A549 (cell line): Measurements from ENCODE around the gene QPRT. TPM values are rescaled to one million over a fixed set of nuclear protein-coding genes. Genes with fewer than 3 reads are reported as not detected.
A peak's percentile ranks its signal among the peaks of the same experiment; 100 is the strongest.
"Not testable (repeated sequence)": the region's sequence is repeated elsewhere in the genome, so short reads cannot be mapped to it uniquely, and the experiment has no call there.

ENCODE experiments used
- ATAC-seq, 2 experiments: fragments of 200-7000 bp in 1 of 2; fragments of >200 bp in 1 of 2; cut with Nextera tagmentation in 1 of 2; cut with Tn5 transposase in 1 of 2; 3 replicates each; pipeline versions ENCODE4 v1.8.0 to v1.9.1; 2018 to 2020; ENCODE audit warnings: mild to moderate bottlenecking in 1 of 2, moderate library complexity in 1 of 2
- CTCF ChIA-PET: fragments of 300-600 bp; sonication (Branson Sonifier 250); formaldehyde crosslinking; extraction: SDS; loops from one replicate; lab custom pipeline; 2021; ENCODE audit warnings: antibody characterized with exemption, inconsistent platforms; lab: Yijun Ruan, JAX
- POLR2A ChIA-PET: fragments of 350-600 bp; formaldehyde crosslinking; extraction: SDS; loops from one replicate; lab custom pipeline; 2021; ENCODE audit warnings: antibody characterized with exemption, inconsistent platforms; lab: Yijun Ruan, JAX
- DNase-seq, 2 experiments: peaks; one replicate each; pipeline versions ENCODE4 v3.0.0 to v3.0.0-alpha.2; 2011 to 2016; ENCODE audit warnings: low read depth in 1 of 2, low spot score in 1 of 2
- FAIRE-seq: peaks from 2 replicates; lab custom pipeline; 2011; peaks lifted over from hg19 to GRCh38; lab: Jason Lieb, UNC
- H3K27ac ChIP-seq, 2 experiments: fragments of >200 bp; sonication (Bioruptor Twin); formaldehyde crosslinking; 3 replicates each; pipeline ENCODE4 v1.5.1; 2016 to 2017
- H3K4me1 ChIP-seq: fragments of >200 bp; sonication (Bioruptor Twin); formaldehyde crosslinking; 3 replicates; pipeline ENCODE4 v1.6.1; 2016
- H3K4me2 ChIP-seq: fragments of >200 bp; sonication (Bioruptor Twin); formaldehyde crosslinking; 3 replicates; pipeline ENCODE4 v1.6.1; 2016
- H3K4me3 ChIP-seq: fragments of >200 bp; sonication (Bioruptor Twin); formaldehyde crosslinking; 3 replicates; pipeline ENCODE4 v1.5.1; 2016
- H3K9me3 ChIP-seq: fragments of >200 bp; sonication (Bioruptor Twin); formaldehyde crosslinking; 3 replicates; pipeline ENCODE4 v1.6.1; 2016
- CBX2 ChIP-seq: fragments of 200-600 bp; sonication (generic); IDR thresholded peaks from 2 replicates; pipeline ENCODE4 v1.6.1; 2016; ENCODE audit warnings: low read depth, mild to moderate bottlenecking, borderline replicate concordance
- CHD2 ChIP-seq: fragments of 150-350 bp; IDR thresholded peaks from 2 replicates; pipeline ENCODE4 v1.6.1; 2014; ENCODE audit warnings: low read length; ENCODE audit not compliant: partially characterized antibody
- E2F6 ChIP-seq: IDR thresholded peaks from 2 replicates; pipeline ENCODE4 v1.6.1; 2012; ENCODE audit warnings: low read depth, borderline replicate concordance
- EHF ChIP-seq: fragments of 250-450 bp; sonication (Bioruptor Pico); IDR thresholded peaks from 2 replicates; pipeline ENCODE4 v1.5.0; 2020; ENCODE audit warnings: mild to moderate bottlenecking
- ELK1 ChIP-seq: fragments of 150-350 bp; IDR thresholded peaks from 2 replicates; pipeline ENCODE4 v1.6.1; 2014; ENCODE audit warnings: low read depth, mild to moderate bottlenecking, low read length
- EP300 ChIP-seq, 2 experiments: fragments of >200 bp; sonication (Bioruptor Twin); formaldehyde crosslinking; IDR thresholded peaks; 2 replicates in 1 of 2; 3 replicates in 1 of 2; pipeline ENCODE4 v1.6.1; 2016 to 2017
- ESRRA ChIP-seq: fragments of 150-350 bp; IDR thresholded peaks from 2 replicates; pipeline ENCODE4 v1.6.1; 2014; ENCODE audit warnings: mild to moderate bottlenecking, low read length, borderline replicate concordance
- HDAC2 ChIP-seq: fragments of 200-600 bp; sonication (generic); IDR thresholded peaks from 2 replicates; pipeline ENCODE4 v1.6.1; 2016
- HEYL ChIP-seq: fragments of 250-450 bp; sonication (Bioruptor Pico); IDR thresholded peaks from 2 replicates; pipeline ENCODE4 v1.8.0; 2021; ENCODE audit warnings: mild to moderate bottlenecking, moderate library complexity
- HOXB5 ChIP-seq: fragments of 250-450 bp; sonication (Bioruptor Pico); IDR thresholded peaks from 2 replicates; pipeline ENCODE4 v1.5.0; 2020; ENCODE audit warnings: mild to moderate bottlenecking, moderate library complexity
- KDM1A ChIP-seq: fragments of 200-600 bp; sonication (generic); IDR thresholded peaks from 2 replicates; pipeline ENCODE4 v1.6.1; 2016; ENCODE audit warnings: low read depth, mild to moderate bottlenecking
- MYC ChIP-seq: IDR thresholded peaks from 2 replicates; pipeline ENCODE4 v1.6.1; 2012; ENCODE audit warnings: mild to moderate bottlenecking, inconsistent platforms, low read length, improper control_type of control experiment, borderline replicate concordance
- NPAS2 ChIP-seq: fragments of 250-450 bp; sonication (Bioruptor Pico); IDR thresholded peaks from 2 replicates; pipeline ENCODE4 v1.8.0; 2022; ENCODE audit warnings: mild to moderate bottlenecking, moderate library complexity, borderline replicate concordance
- NR3C1 ChIP-seq: fragments of >200 bp; sonication (Bioruptor Twin); formaldehyde crosslinking; IDR thresholded peaks from 3 replicates; pipeline ENCODE4 v1.6.1; 2017
- RFX5 ChIP-seq: fragments of 450-650 bp; IDR thresholded peaks from 2 replicates; pipeline ENCODE4 v1.7.1; 2014; ENCODE audit warnings: antibody characterized with exemption, mild to moderate bottlenecking, moderate library complexity
- SREBF2 ChIP-seq: fragments of 450-650 bp; IDR thresholded peaks from 2 replicates; pipeline ENCODE4 v1.6.1; 2014; ENCODE audit warnings: mild to moderate bottlenecking, moderate library complexity
- TFCP2L1 ChIP-seq: fragments of 250-450 bp; sonication (Bioruptor Pico); IDR thresholded peaks from 2 replicates; pipeline ENCODE4 v1.5.0; 2021; ENCODE audit warnings: mild to moderate bottlenecking
- ZC3H11A ChIP-seq: fragments of 450-650 bp; IDR thresholded peaks from 2 replicates; pipeline ENCODE4 v1.6.1; 2014; ENCODE audit warnings: antibody characterized with exemption, mild to moderate bottlenecking
- WGBS: methylation state at CpG from one replicate; pipeline ENCODE4 v1.1.6; 2017; ENCODE audit errors: missing lambda C conversion rate; 5-methylcytosine and 5-hydroxymethylcytosine counted together
- polyA plus RNA-seq, 4 experiments: library from polyadenylated mRNA; depleted of rRNA in 3 of 4; stranded (reverse); fragments of >200 nt; fragmentation: RNase III in 1 of 4; extraction: RNeasy Plus Mini Kit Qiagen cat#74134 plus additional on column Dnase treatment in 1 of 4; gene quantifications; 2 replicates in 3 of 4; 3 replicates in 1 of 4; pipeline ENCODE4 v1.2.3, GENCODE V29; 2011 to 2017

QPRT gene
- polyA plus RNA-seq, 2 of the 4 experiments (the other 2 are of a cell fraction) = 1.7 to 2.1 TPM

DNA sequence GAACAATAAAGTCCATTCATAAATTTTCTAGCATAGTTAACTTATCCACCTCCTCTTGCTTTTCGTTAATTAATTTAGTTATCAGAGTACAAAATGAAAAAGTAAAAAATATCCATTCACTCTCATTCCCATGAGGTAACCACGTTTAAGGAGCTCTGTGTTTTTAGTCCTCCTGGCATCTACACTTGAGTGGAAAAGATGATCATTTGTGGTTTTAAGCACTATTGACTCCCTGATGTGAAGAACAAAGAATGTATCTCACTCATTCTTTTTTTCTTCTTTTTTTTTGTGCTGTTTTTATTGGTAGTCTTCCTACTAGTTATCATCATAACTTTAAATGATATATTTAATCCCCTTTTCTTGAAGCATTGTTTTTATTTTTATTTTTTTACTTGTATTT lies 26.1 kb downstream of the QPRT start:
- Histone ChIP-seq H3K4me1 (peaks cover 5% of the 10 kb centered on the region; the same call in 1 of the 3 replicates), H3K4me2 (no peak overlapping the region), H3K9me3 (no peaks in the 10 kb centered on the region), H3K4me3 (no peak overlapping the region), H3K27ac (no peak overlapping the region)
- ChIA-PET POLR2A (no interaction called here), CTCF (interaction anchor here (0.8 to 8.2 kb wide), 7 partner anchors 10 to 327 kb away, joined by 3 to 84 read pairs (median 5); no protein-coding TSS in a partner anchor)
- no peak for FAIRE-seq
- 38% methylated on average over 2 of the region's 2 CpGs for WGBS
- ATAC-seq = no peak
- DNase-seq = no peak
- TF ChIP-seq MYC (no peak), EHF (CRISPR knock-in tag) (no peak), CHD2 (no peak), EP300 (IDR thresholded peaks at IDR 0.05) (no peak), NPAS2 (CRISPR knock-in tag) (no peak), HOXB5 (CRISPR knock-in tag) (no peak), HDAC2 (no peak), E2F6 (no peak), HEYL (CRISPR knock-in tag) (no peak), RFX5 (no peak), KDM1A (no peak), TFCP2L1 (CRISPR knock-in tag) (no peak), ELK1 (no peak), CBX2 (no peak), SREBF2 (no peak)

DNA sequence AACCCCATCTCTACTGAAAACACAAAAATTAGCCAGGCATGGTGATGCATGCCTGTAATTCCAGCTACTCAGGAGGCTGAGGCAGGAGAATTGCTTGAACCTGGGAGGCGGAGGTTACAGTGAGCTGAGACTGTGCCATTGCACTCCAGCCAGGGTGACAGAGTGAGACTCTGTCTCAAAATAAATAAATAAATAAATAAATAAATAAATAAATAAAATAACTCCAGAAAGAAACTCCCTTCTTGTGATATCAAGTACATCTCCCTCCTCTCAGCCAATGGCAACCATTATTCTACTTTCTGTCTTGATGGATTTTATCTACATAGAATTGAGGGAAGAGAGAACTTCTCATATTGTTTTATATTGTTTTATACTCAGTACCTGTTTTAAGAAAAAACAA lies 28.2 kb downstream of the QPRT start:
- H3K27ac ChIP-seq, ATAC-seq, POLR2A ChIA-PET, H3K4me2 ChIP-seq, FAIRE-seq, DNase-seq, H3K4me3 ChIP-seq, H3K9me3 ChIP-seq, H3K4me1 ChIP-seq: not testable (repeated sequence)
- WGBS = 93% methylated on average over 1 of the region's 1 CpG
- peak; percentile 75 for TF ChIP-seq ZC3H11A
- CTCF ChIA-PET = interaction anchor here (1.3 to 2.9 kb wide), 3 partner anchors 10 to 17 kb away, joined by 3 to 7 read pairs (median 7); no protein-coding TSS in a partner anchor

- CTCF ChIA-PET = interaction anchor here (0.6 to 2.9 kb wide), 9 partner anchors 9 to 296 kb away, joined by 3 to 19 read pairs (median 5); no protein-coding TSS in a partner anchor
- POLR2A ChIA-PET = no interaction called here
- peaks cover 6% of the 10 kb centered on the region; the same call in 1 of the 3 replicates for H3K4me1 ChIP-seq
- no peak overlapping the region for H3K4me3 ChIP-seq
- no peak for FAIRE-seq
- DNase-seq = no peak
- ATAC-seq = no peak
- H3K9me3 ChIP-seq = no peaks in the 10 kb centered on the region
- H3K4me2 ChIP-seq = no peak overlapping the region
- TF ChIP-seq ESRRA (no peak), NR3C1 (no peak)
- no peak overlapping the region for H3K27ac ChIP-seq
- WGBS = 79% methylated on average over 16 of the region's 16 CpGs
Observed at GRCh38 chr16:29708917-29709600, 30.1 kb downstream of the QPRT start.

DNA sequence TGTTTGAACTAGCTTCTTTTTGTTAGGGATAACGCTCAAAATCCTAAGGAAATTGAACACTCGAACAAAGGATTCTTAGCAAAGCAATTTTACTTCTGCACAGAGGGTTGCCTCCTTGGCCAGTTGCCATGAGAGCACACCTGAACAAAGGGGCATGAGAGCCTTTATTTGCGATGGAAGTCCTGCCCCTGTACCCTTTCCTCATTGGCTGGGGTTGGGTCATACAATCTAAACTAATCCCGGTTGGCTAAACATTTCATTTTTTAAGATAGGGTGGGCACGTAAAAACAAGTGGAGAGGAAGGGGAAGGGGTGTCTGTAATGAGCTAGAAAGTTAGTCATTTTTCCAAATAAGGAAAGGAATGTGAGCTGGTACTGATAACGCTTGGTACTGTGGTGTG lies 30.7 kb downstream of the QPRT start:
- H3K27ac ChIP-seq, H3K4me2 ChIP-seq, H3K4me1 ChIP-seq, H3K9me3 ChIP-seq, ATAC-seq, DNase-seq, H3K4me3 ChIP-seq, POLR2A ChIA-PET, FAIRE-seq: not testable (repeated sequence)
- 90% methylated on average over 6 of the region's 6 CpGs for WGBS
- CTCF ChIA-PET = interaction anchor here (0.6 to 1.9 kb wide), 8 partner anchors 9 to 296 kb away, joined by 3 to 19 read pairs (median 4); no protein-coding TSS in a partner anchor
